ENCODE measurements around the gene VTCN1.

Gene VTCN1

DNA sequence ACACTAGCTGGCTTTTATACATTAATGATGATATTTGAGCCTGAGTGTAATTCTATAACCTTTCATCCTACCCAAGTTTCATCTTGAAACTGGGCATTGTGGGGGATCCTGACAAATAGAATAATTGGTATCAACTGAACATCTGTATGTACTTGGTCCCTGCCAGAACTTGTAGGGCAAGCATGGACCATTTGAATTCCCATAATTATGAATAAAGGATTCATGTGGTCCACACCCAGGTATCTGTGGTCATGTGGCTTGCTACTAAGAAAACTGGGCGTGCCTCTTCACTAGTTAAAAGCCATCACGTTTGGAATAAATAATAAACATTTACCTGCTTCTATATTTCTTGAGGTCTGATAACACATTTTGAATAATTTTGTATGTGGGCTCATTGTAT is 20.6 kb upstream of the VTCN1 start:
- TF ChIP-seq, protein P1, sequence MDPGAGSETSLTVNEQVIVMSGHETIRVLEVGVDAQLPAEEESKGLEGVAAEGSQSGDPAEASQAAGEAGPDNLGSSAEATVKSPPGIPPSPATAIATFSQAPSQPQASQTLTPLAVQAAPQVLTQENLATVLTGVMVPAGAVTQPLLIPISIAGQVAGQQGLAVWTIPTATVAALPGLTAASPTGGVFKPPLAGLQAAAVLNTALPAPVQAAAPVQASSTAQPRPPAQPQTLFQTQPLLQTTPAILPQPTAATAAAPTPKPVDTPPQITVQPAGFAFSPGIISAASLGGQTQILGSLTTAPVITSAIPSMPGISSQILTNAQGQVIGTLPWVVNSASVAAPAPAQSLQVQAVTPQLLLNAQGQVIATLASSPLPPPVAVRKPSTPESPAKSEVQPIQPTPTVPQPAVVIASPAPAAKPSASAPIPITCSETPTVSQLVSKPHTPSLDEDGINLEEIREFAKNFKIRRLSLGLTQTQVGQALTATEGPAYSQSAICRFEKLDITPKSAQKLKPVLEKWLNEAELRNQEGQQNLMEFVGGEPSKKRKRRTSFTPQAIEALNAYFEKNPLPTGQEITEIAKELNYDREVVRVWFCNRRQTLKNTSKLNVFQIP (CRISPR knock-in tag; IDR thresholded peaks at IDR 0.05; ENCODE audit: borderline replicate concordance, low read depth) = no peak
- no peak for TF ChIP-seq PPARA (CRISPR knock-in tag; IDR thresholded peaks at IDR 0.05; ENCODE audit: borderline replicate concordance)
- TF ChIP-seq, protein P2, sequence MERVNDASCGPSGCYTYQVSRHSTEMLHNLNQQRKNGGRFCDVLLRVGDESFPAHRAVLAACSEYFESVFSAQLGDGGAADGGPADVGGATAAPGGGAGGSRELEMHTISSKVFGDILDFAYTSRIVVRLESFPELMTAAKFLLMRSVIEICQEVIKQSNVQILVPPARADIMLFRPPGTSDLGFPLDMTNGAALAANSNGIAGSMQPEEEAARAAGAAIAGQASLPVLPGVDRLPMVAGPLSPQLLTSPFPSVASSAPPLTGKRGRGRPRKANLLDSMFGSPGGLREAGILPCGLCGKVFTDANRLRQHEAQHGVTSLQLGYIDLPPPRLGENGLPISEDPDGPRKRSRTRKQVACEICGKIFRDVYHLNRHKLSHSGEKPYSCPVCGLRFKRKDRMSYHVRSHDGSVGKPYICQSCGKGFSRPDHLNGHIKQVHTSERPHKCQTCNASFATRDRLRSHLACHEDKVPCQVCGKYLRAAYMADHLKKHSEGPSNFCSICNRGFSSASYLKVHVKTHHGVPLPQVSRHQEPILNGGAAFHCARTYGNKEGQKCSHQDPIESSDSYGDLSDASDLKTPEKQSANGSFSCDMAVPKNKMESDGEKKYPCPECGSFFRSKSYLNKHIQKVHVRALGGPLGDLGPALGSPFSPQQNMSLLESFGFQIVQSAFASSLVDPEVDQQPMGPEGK (CRISPR knock-in tag; IDR thresholded peaks at IDR 0.05; ENCODE audit: borderline replicate concordance) = no peak
- no peak for TF ChIP-seq GLIS3 (CRISPR knock-in tag; IDR thresholded peaks at IDR 0.05)
- TF ChIP-seq, protein P3, sequence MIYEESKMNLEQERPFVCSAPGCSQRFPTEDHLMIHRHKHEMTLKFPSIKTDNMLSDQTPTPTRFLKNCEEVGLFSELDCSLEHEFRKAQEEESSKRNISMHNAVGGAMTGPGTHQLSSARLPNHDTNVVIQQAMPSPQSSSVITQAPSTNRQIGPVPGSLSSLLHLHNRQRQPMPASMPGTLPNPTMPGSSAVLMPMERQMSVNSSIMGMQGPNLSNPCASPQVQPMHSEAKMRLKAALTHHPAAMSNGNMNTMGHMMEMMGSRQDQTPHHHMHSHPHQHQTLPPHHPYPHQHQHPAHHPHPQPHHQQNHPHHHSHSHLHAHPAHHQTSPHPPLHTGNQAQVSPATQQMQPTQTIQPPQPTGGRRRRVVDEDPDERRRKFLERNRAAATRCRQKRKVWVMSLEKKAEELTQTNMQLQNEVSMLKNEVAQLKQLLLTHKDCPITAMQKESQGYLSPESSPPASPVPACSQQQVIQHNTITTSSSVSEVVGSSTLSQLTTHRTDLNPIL (CRISPR knock-in tag; IDR thresholded peaks at IDR 0.05; ENCODE audit: low read depth) = no peak
- TF ChIP-seq ZFP3 (CRISPR knock-in tag; IDR thresholded peaks at IDR 0.05) = no peak
- TF ChIP-seq ZNF70 (CRISPR knock-in tag; IDR thresholded peaks at IDR 0.05) = no peak
- TF ChIP-seq ZNF8 (CRISPR knock-in tag; IDR thresholded peaks at IDR 0.05) = no peak
- TF ChIP-seq BACH2 (CRISPR knock-in tag; IDR thresholded peaks at IDR 0.05; ENCODE audit: borderline replicate concordance) = no peak
- no peak for TF ChIP-seq RARB (CRISPR knock-in tag; IDR thresholded peaks at IDR 0.05)
- TF ChIP-seq ZC3H10 (CRISPR knock-in tag; IDR thresholded peaks at IDR 0.05) = no peak
- TF ChIP-seq, protein P4, sequence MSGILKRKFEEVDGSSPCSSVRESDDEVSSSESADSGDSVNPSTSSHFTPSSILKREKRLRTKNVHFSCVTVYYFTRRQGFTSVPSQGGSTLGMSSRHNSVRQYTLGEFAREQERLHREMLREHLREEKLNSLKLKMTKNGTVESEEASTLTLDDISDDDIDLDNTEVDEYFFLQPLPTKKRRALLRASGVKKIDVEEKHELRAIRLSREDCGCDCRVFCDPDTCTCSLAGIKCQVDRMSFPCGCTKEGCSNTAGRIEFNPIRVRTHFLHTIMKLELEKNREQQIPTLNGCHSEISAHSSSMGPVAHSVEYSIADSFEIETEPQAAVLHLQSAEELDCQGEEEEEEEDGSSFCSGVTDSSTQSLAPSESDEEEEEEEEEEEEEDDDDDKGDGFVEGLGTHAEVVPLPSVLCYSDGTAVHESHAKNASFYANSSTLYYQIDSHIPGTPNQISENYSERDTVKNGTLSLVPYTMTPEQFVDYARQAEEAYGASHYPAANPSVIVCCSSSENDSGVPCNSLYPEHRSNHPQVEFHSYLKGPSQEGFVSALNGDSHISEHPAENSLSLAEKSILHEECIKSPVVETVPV (CRISPR knock-in tag; IDR thresholded peaks at IDR 0.05) = no peak
- no peak for TF ChIP-seq ARNTL (CRISPR knock-in tag; IDR thresholded peaks at IDR 0.05; ENCODE audit: borderline replicate concordance, low read depth)
- TF ChIP-seq ZFP30 (CRISPR knock-in tag; IDR thresholded peaks at IDR 0.05) = no peak
- no peak for TF ChIP-seq CSDC2 (CRISPR knock-in tag; IDR thresholded peaks at IDR 0.05)
- TF ChIP-seq TOX (CRISPR knock-in tag; IDR thresholded peaks at IDR 0.05; ENCODE audit: borderline replicate concordance) = no peak
- no peak for TF ChIP-seq ESRRG (CRISPR knock-in tag; IDR thresholded peaks at IDR 0.05)
- no peak for ATAC-seq

DNA sequence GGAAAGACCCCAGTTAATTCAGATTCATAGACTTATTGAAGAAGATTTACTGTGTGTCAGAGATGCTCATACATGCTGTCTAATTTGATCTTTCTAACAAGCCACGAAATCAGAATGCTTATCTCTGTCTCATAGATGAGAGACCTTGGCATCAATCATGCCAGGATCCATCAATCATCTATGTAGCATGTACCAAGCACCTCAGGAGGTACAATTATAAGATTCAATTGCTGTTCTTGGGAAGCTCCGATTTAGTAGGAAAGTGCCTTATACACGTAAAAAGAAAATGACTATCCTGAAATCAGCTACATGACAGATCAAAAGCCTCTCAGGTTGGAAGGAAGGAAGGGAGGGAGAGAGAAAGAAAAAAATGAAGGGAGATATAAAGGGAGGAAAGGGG is 18.5 kb upstream of the VTCN1 start:
- ATAC-seq = no peak
- TF ChIP-seq, protein P1 (CRISPR knock-in tag; IDR thresholded peaks at IDR 0.05; ENCODE audit: borderline replicate concordance, low read depth) = no peak
- no peak for TF ChIP-seq ARNTL (CRISPR knock-in tag; IDR thresholded peaks at IDR 0.05; ENCODE audit: borderline replicate concordance, low read depth)
- no peak for TF ChIP-seq ZNF70 (CRISPR knock-in tag; IDR thresholded peaks at IDR 0.05)
- TF ChIP-seq, protein P3 (CRISPR knock-in tag; IDR thresholded peaks at IDR 0.05; ENCODE audit: low read depth) = no peak
- TF ChIP-seq ZFP30 (CRISPR knock-in tag; IDR thresholded peaks at IDR 0.05) = no peak
- TF ChIP-seq, protein P4 (CRISPR knock-in tag; IDR thresholded peaks at IDR 0.05) = no peak
- no peak for TF ChIP-seq BACH2 (CRISPR knock-in tag; IDR thresholded peaks at IDR 0.05; ENCODE audit: borderline replicate concordance)
- TF ChIP-seq ZC3H10 (CRISPR knock-in tag; IDR thresholded peaks at IDR 0.05) = no peak
- TF ChIP-seq, protein P5, sequence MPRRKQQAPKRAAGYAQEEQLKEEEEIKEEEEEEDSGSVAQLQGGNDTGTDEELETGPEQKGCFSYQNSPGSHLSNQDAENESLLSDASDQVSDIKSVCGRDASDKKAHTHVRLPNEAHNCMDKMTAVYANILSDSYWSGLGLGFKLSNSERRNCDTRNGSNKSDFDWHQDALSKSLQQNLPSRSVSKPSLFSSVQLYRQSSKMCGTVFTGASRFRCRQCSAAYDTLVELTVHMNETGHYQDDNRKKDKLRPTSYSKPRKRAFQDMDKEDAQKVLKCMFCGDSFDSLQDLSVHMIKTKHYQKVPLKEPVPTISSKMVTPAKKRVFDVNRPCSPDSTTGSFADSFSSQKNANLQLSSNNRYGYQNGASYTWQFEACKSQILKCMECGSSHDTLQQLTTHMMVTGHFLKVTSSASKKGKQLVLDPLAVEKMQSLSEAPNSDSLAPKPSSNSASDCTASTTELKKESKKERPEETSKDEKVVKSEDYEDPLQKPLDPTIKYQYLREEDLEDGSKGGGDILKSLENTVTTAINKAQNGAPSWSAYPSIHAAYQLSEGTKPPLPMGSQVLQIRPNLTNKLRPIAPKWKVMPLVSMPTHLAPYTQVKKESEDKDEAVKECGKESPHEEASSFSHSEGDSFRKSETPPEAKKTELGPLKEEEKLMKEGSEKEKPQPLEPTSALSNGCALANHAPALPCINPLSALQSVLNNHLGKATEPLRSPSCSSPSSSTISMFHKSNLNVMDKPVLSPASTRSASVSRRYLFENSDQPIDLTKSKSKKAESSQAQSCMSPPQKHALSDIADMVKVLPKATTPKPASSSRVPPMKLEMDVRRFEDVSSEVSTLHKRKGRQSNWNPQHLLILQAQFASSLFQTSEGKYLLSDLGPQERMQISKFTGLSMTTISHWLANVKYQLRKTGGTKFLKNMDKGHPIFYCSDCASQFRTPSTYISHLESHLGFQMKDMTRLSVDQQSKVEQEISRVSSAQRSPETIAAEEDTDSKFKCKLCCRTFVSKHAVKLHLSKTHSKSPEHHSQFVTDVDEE (CRISPR knock-in tag; IDR thresholded peaks at IDR 0.05) = no peak
